T-helper 1 cell (primary cell): ENCODE results near the gene DDX18.
"Not testable (repeated sequence)": the region's sequence is repeated elsewhere in the genome, so short reads cannot be mapped to it uniquely, and the experiment has no call there.

ENCODE experiments used
- DNase-seq, 5 donors: peaks; one replicate each; pipeline ENCODE4 v3.0.0-alpha.2; 2012 to 2020
- total RNA-seq, 4 donors: gene quantifications; one replicate each; lab custom pipeline; 2026; lab: John Stamatoyannopoulos, UW

The DDX18 gene
- total RNA-seq: 107 to 180 (median 137) reads per million in 4 donors

GRCh38 chr2:117814417-117815264 is at the start of gene DDX18:
Gene DDX18, plus strand, starts transcription at chr2:117814691. Its CDS starts 87 bp downstream, at chr2:117814778.
- peak; percentile 95 to 98 (median 96) for DNase-seq

GRCh38 chr2:117770730-117771129 is 43.8 kb upstream of the DDX18 start:
- DNase-seq: no peak

GRCh38 chr2:117771969-117772630 is 42.4 kb upstream of the DDX18 start:
- DNase-seq: no peak

- DNase-seq: no peak
Measured at GRCh38 chr2:117774716-117775115, 39.8 kb upstream of the DDX18 start.

- DNase-seq: no peak
Measured at GRCh38 chr2:117775703-117776219, 38.7 kb upstream of the DDX18 start.

GRCh38 chr2:117776888-117777287 is 37.6 kb upstream of the DDX18 start:
- DNase-seq: no peak

- DNase-seq: peak in 2 of 5 donors; percentile 22 to 27
Measured at GRCh38 chr2:117785740-117786139, 28.8 kb upstream of the DDX18 start.

GRCh38 chr2:117786520-117786919 is 28.0 kb upstream of the DDX18 start:
- DNase-seq: no peak

- no peak for DNase-seq
Measured at GRCh38 chr2:117789505-117789904, 25.0 kb upstream of the DDX18 start.

- DNase-seq: no peak
Measured at GRCh38 chr2:117794668-117795067, 19.8 kb upstream of the DDX18 start.

GRCh38 chr2:117801826-117802225 is 12.7 kb upstream of the DDX18 start:
- no peak for DNase-seq

- DNase-seq: not testable (repeated sequence)
Measured at GRCh38 chr2:117803644-117804325, 10.7 kb upstream of the DDX18 start.

- DNase-seq: no peak
Measured at GRCh38 chr2:117812443-117812842, 2.0 kb upstream of the DDX18 start.

- DNase-seq: no peak
Measured at GRCh38 chr2:117815946-117816345, 1.5 kb downstream of the DDX18 start.

- DNase-seq: no peak
Measured at GRCh38 chr2:117818921-117819320, 4.4 kb downstream of the DDX18 start.

GRCh38 chr2:117820444-117820843 is 6.0 kb downstream of the DDX18 start:
- no peak for DNase-seq

- DNase-seq: no peak
Measured at GRCh38 chr2:117825437-117825836, 10.9 kb downstream of the DDX18 start.

GRCh38 chr2:117827464-117827863 is 13.0 kb downstream of the DDX18 start:
- DNase-seq: not testable (repeated sequence)

GRCh38 chr2:117828870-117829269 is 14.4 kb downstream of the DDX18 start:
- DNase-seq: no peak

GRCh38 chr2:117832332-117832731 is 17.8 kb downstream of the DDX18 start:
- no peak for DNase-seq

- DNase-seq: no peak
Measured at GRCh38 chr2:117832905-117833613, 18.6 kb downstream of the DDX18 start.

- no peak for DNase-seq
Measured at GRCh38 chr2:117833911-117834310, 19.4 kb downstream of the DDX18 start.
